Activated CD4-positive, alpha-beta T cell treated with anti-CD3 and anti-CD28 coated beads, Interleukin-2, amount 10 ng/mL, durations not matched to agents 7 days and 5 days (primary cell): ENCODE data around the gene PCDHGA7. TPM values are rescaled to one million over a fixed set of nuclear protein-coding genes. Genes with fewer than 3 reads are reported as not detected.
"Not testable (repeated sequence)": the region's sequence is repeated elsewhere in the genome, so short reads cannot be mapped to it uniquely, and the experiment has no call there.

Source experiments
- CTCF ChIA-PET: fragments of 350-600 bp; sonication (Branson Sonifier 250); formaldehyde crosslinking; loops from one replicate; lab custom pipeline; 2021; ENCODE audit warnings: antibody characterized with exemption; lab: Charles Lee
- POLR2A ChIA-PET: fragments of 350-600 bp; sonication (Branson Sonifier 250); formaldehyde crosslinking; loops from one replicate; lab custom pipeline; 2021; ENCODE audit warnings: antibody characterized with exemption; lab: Charles Lee
- DNase-seq: peaks from one replicate; pipeline ENCODE4 v3.0.0-alpha.2; 2020
- H3K27ac Mint-ChIP-seq: one replicate; pipeline ENCODE4 v1.8.0; 2021; ENCODE audit warnings: mild to moderate bottlenecking, moderate library complexity, mixed read lengths
- H3K27me3 Mint-ChIP-seq: one replicate; pipeline ENCODE4 v1.8.0; 2021; ENCODE audit warnings: mixed read lengths
- H3K36me3 Mint-ChIP-seq: one replicate; pipeline ENCODE4 v1.8.0; 2021; ENCODE audit warnings: low read depth, mixed read lengths
- H3K4me1 Mint-ChIP-seq: one replicate; pipeline ENCODE4 v1.8.0; 2021; ENCODE audit warnings: mixed read lengths
- H3K4me3 Mint-ChIP-seq: one replicate; pipeline ENCODE4 v1.8.0; 2021; ENCODE audit warnings: mild to moderate bottlenecking, moderate library complexity, mixed read lengths
- H3K9me3 Mint-ChIP-seq: one replicate; pipeline ENCODE4 v1.8.0; 2021; ENCODE audit warnings: mixed read lengths
- total RNA-seq, 2 experiments: library from RNA; stranded (reverse); gene quantifications; one replicate each; pipeline ENCODE4 v1.2.3, GENCODE V29; 2021

The PCDHGA7 gene
- total RNA-seq, 2 experiments from 2014 or later, result not detected

- ChIA-PET CTCF (interaction anchor here (0.7 to 3.0 kb wide), 4 partner anchors 15 to 51 kb away, joined by 3 to 11 read pairs (median 3); partner anchors contain the start of genes PCDHGA1, PCDHGA10 and TAF7), POLR2A (no interaction called here)
- peaks cover 43% of the 10 kb centered on the region for H3K27me3 Mint-ChIP-seq
- no peak for DNase-seq
- H3K27ac Mint-ChIP-seq, result no peak overlapping the region
- H3K4me1 Mint-ChIP-seq, result peaks cover 4% of the 10 kb centered on the region
- peaks cover 33% of the 10 kb centered on the region for H3K9me3 Mint-ChIP-seq
- H3K36me3 Mint-ChIP-seq, result no peaks in the 10 kb centered on the region
- no peak overlapping the region for H3K4me3 Mint-ChIP-seq
Observed at GRCh38 chr5:141371572-141372475, 10.7 kb upstream of the PCDHGA7 start.

GRCh38 chr5:141373673-141374317 is 8.7 kb upstream of the PCDHGA7 start, which contains the start of gene PCDHGA6:
PCDHGA6 (plus strand) TSS chr5:141373891; CDS start chr5:141374084, 193 bp downstream.
- H3K4me1 Mint-ChIP-seq, result peaks cover 4% of the 10 kb centered on the region
- no peaks in the 10 kb centered on the region for H3K36me3 Mint-ChIP-seq
- peak within 1 kb of the TSS; percentile 9 for H3K27ac Mint-ChIP-seq
- H3K4me3 Mint-ChIP-seq, result no peak within 1 kb of the TSS
- POLR2A ChIA-PET, result no interaction called here
- no peak for DNase-seq
- H3K27me3 Mint-ChIP-seq, result peaks cover 38% of the 10 kb centered on the region
- CTCF ChIA-PET, result interaction anchor here (0.5 to 1.7 kb wide), 5 partner anchors 10 to 1019 kb away, joined by 3 to 6 read pairs (median 4); partner anchors contain the start of genes PCDHGA5 and PCDHGB5
- peaks cover 33% of the 10 kb centered on the region for H3K9me3 Mint-ChIP-seq

- DNase-seq, result no peak
- H3K36me3 Mint-ChIP-seq, result no peaks in the 10 kb centered on the region
- H3K4me3 Mint-ChIP-seq, result no peak overlapping the region
- H3K4me1 Mint-ChIP-seq, result peaks cover 4% of the 10 kb centered on the region
- H3K27me3 Mint-ChIP-seq, result peaks cover 32% of the 10 kb centered on the region
- ChIA-PET POLR2A (no interaction called here), CTCF (interaction anchor here (0.5 to 1.7 kb wide), 6 partner anchors 10 to 1018 kb away, joined by 3 to 6 read pairs (median 4); partner anchors contain the start of genes PCDHGA11, PCDHGA5 and PCDHGB5)
- H3K9me3 Mint-ChIP-seq, result peaks cover 33% of the 10 kb centered on the region
- no peak overlapping the region for H3K27ac Mint-ChIP-seq
Observed at GRCh38 chr5:141374627-141375026, 7.9 kb upstream of the PCDHGA7 start.

GRCh38 chr5:141375444-141376155 is 6.9 kb upstream of the PCDHGA7 start:
- H3K27me3 Mint-ChIP-seq, result peaks cover 24% of the 10 kb centered on the region
- POLR2A ChIA-PET, H3K27ac Mint-ChIP-seq, H3K4me1 Mint-ChIP-seq, H3K4me3 Mint-ChIP-seq, DNase-seq, H3K36me3 Mint-ChIP-seq: not testable (repeated sequence)
- H3K9me3 Mint-ChIP-seq, result peaks cover 28% of the 10 kb centered on the region
- CTCF ChIA-PET, result interaction anchor here (0.9 to 1.7 kb wide), 2 partner anchors 22 to 45 kb away, joined by 4 read pairs; partner anchors contain the start of genes PCDHGA11 and PCDHGB5

GRCh38 chr5:141383345-141383744 is 803 bp downstream of the PCDHGA7 start:
- no peaks in the 10 kb centered on the region for H3K36me3 Mint-ChIP-seq
- CTCF ChIA-PET, result interaction anchor here (0.8 to 1.1 kb wide), 2 partner anchors 13 to 47 kb away, joined by 3 to 5 read pairs; partner anchors contain the start of genes PCDHGA12 and PCDHGB3
- POLR2A ChIA-PET, result no interaction called here
- no peak for DNase-seq
- H3K4me1 Mint-ChIP-seq, result no peaks in the 10 kb centered on the region
- peaks cover 41% of the 10 kb centered on the region for H3K27me3 Mint-ChIP-seq
- H3K4me3 Mint-ChIP-seq, result no peak overlapping the region
- no peak overlapping the region for H3K27ac Mint-ChIP-seq
- peaks cover 14% of the 10 kb centered on the region for H3K9me3 Mint-ChIP-seq

- no peaks in the 10 kb centered on the region for H3K4me1 Mint-ChIP-seq
- POLR2A ChIA-PET, result no interaction called here
- H3K36me3 Mint-ChIP-seq, result no peaks in the 10 kb centered on the region
- no peak overlapping the region for H3K4me3 Mint-ChIP-seq
- peaks cover 21% of the 10 kb centered on the region for H3K9me3 Mint-ChIP-seq
- DNase-seq, result no peak
- H3K27ac Mint-ChIP-seq, result no peak overlapping the region
- H3K27me3 Mint-ChIP-seq, result peaks cover 47% of the 10 kb centered on the region
- CTCF ChIA-PET, result no interaction called here
Observed at GRCh38 chr5:141384471-141385267, 2.1 kb downstream of the PCDHGA7 start.

- Mint-ChIP-seq H3K27me3 (peaks cover 50% of the 10 kb centered on the region), H3K9me3 (peaks cover 28% of the 10 kb centered on the region)
- CTCF ChIA-PET, result interaction anchor here (0.8 to 1.7 kb wide), 3 partner anchors 16 to 57 kb away, joined by 3 to 5 read pairs (median 5); partner anchors contain the start of genes PCDHGA1 and PCDHGB3
- H3K4me3 Mint-ChIP-seq, H3K36me3 Mint-ChIP-seq, DNase-seq, H3K4me1 Mint-ChIP-seq, H3K27ac Mint-ChIP-seq, POLR2A ChIA-PET: not testable (repeated sequence)
Observed at GRCh38 chr5:141387557-141388311, 5.2 kb downstream of the PCDHGA7 start, which contains the start of gene PCDHGB4. PCDHGB4 (plus strand) TSS chr5:141387698; CDS start chr5:141387885, 187 bp downstream.

- Mint-ChIP-seq H3K27ac (no peak overlapping the region), H3K9me3 (peaks cover 27% of the 10 kb centered on the region)
- POLR2A ChIA-PET, result no interaction called here
Observed at GRCh38 chr5:141388661-141389060, 6.1 kb downstream of the PCDHGA7 start.

GRCh38 chr5:141389153-141390042 is 6.9 kb downstream of the PCDHGA7 start:
- CTCF ChIA-PET, result interaction anchor here (1.2 to 1.7 kb wide), 3 partner anchors 19 to 175 kb away, joined by 3 to 5 read pairs (median 3); partner anchors contain the start of genes PCDHGB2 and PCDHGB3
- Mint-ChIP-seq H3K4me3 (no peak overlapping the region), H3K36me3 (peaks cover 2% of the 10 kb centered on the region), H3K9me3 (peaks cover 26% of the 10 kb centered on the region), H3K27me3 (peaks cover 49% of the 10 kb centered on the region), H3K27ac (no peak overlapping the region), H3K4me1 (no peaks in the 10 kb centered on the region)
- DNase-seq, result no peak
- POLR2A ChIA-PET, result no interaction called here

More at GRCh38 chr5:141388661-141389060, 6.1 kb downstream of the PCDHGA7 start:
- H3K27me3 Mint-ChIP-seq, result peaks cover 45% of the 10 kb centered on the region
- DNase-seq, result no peak
- CTCF ChIA-PET, result interaction anchor here (1.7 kb wide), 1 partner anchor 19 kb away, joined by 5 read pairs; the partner anchor contains the start of gene PCDHGB3
- no peak overlapping the region for H3K4me3 Mint-ChIP-seq
- H3K4me1 Mint-ChIP-seq, result no peaks in the 10 kb centered on the region
- H3K36me3 Mint-ChIP-seq, result peaks cover 2% of the 10 kb centered on the region
